Stimulated activated CD4-positive, alpha-beta T cell treated with anti-CD3 and anti-CD28 coated beads, TNF-alpha, amount 100 ng/mL, for 1 hour (primary cell): ENCODE results near the gene COMMD3.

Experiments used
- DNase-seq, 3 donors: peaks; one replicate each; pipeline ENCODE4 v3.0.0-alpha.2; 2020; ENCODE audit warnings: low read depth in 3 of 3, low spot score in 1 of 3

The COMMD3 gene

GRCh38 chr10:22365644-22366434, 49.7 kb downstream of the COMMD3 start:
- DNase-seq, result no peak

- no peak for DNase-seq
Observed at GRCh38 chr10:22366435-22366703, 50.2 kb downstream of the COMMD3 start.

GRCh38 chr10:22366771-22367170, 50.6 kb downstream of the COMMD3 start:
- DNase-seq, result no peak

- DNase-seq, result no peak
Observed at GRCh38 chr10:22367471-22367870, 51.3 kb downstream of the COMMD3 start.

- DNase-seq, result no peak
Observed at GRCh38 chr10:22368402-22368801, 52.2 kb downstream of the COMMD3 start.

- DNase-seq, result no peak
Observed at GRCh38 chr10:22368981-22369380, 52.8 kb downstream of the COMMD3 start.

GRCh38 chr10:22369434-22370072, 53.4 kb downstream of the COMMD3 start:
- no peak for DNase-seq
